ENCODE results near the gene GATD1.

Gene GATD1

GRCh38 chr11:777288-778255 lies at the start of gene GATD1:
Gene GATD1, minus strand, starts transcription at chr11:777487. Its CDS starts 25 bp downstream, at chr11:777462.
- peak; percentile 65 for DNase-seq

GRCh38 chr11:826836-827145 lies 49.5 kb upstream of the GATD1 start:
- DNase-seq: no peak

GRCh38 chr11:826227-826621 lies 48.9 kb upstream of the GATD1 start:
- no peak for DNase-seq

GRCh38 chr11:825366-826226 lies 48.3 kb upstream of the GATD1 start:
- no peak for DNase-seq

GRCh38 chr11:824942-825341 lies 47.7 kb upstream of the GATD1 start:
- DNase-seq: no peak

- no peak for DNase-seq
These were observed 47.1 kb upstream of the GATD1 start for GRCh38 chr11:824292-824880.

- DNase-seq: no peak
These were observed 46.4 kb upstream of the GATD1 start for GRCh38 chr11:823441-824291.

- DNase-seq: no peak
These were observed 44.5 kb upstream of the GATD1 start for GRCh38 chr11:821512-822371.

GRCh38 chr11:820655-821511 lies 43.6 kb upstream of the GATD1 start:
- no peak for DNase-seq

GRCh38 chr11:819943-820649 lies 42.8 kb upstream of the GATD1 start:
- peak; percentile 68 for DNase-seq

GRCh38 chr11:819129-819931 lies 42.0 kb upstream of the GATD1 start:
- peak; percentile 75 for DNase-seq

GRCh38 chr11:818396-819128 lies 41.3 kb upstream of the GATD1 start, which contains the start of gene PNPLA2:
Gene PNPLA2, plus strand, starts transcription at chr11:818914. Its CDS starts 805 bp downstream, at chr11:819719.
- DNase-seq: no peak

GRCh38 chr11:816433-816779 lies 39.1 kb upstream of the GATD1 start:
- DNase-seq: no peak

GRCh38 chr11:815675-816432 lies 38.6 kb upstream of the GATD1 start:
- DNase-seq: no peak

- DNase-seq: no peak
These were observed 36.3 kb upstream of the GATD1 start for GRCh38 chr11:813456-814096.

- no peak for DNase-seq
These were observed 35.8 kb upstream of the GATD1 start for GRCh38 chr11:813072-813455.

- DNase-seq: no peak
These were observed 35.1 kb upstream of the GATD1 start for GRCh38 chr11:812390-812789.
